GM23338 (cell line): ENCODE measurements around the gene PLD1.

Source experiments
- CREB1 ChIP-seq: fragments of 250-450 bp; sonication (Bioruptor Pico); IDR thresholded peaks from 2 replicates; pipeline ENCODE4 v1.5.0; 2020; ENCODE audit warnings: low read depth, mild to moderate bottlenecking, moderate library complexity
- CTCF ChIP-seq, 2 experiments: fragments of 200-600 bp in 1 of 2; sonication (generic) in 1 of 2; conservative IDR thresholded peaks; 2 replicates each; pipeline versions ENCODE4 v1.5.1 to v1.6.1; 2016 to 2017; ENCODE audit warnings: antibody characterized with exemption in 2 of 2, low read depth in 2 of 2, mild to moderate bottlenecking in 2 of 2, moderate library complexity in 1 of 2
- EZH2phosphoT487 ChIP-seq: fragments of 200-600 bp; sonication (generic); IDR thresholded peaks from one replicate; pipeline ENCODE4 v1.8.1; 2018; ENCODE audit warnings: antibody characterized with exemption; ENCODE audit not compliant: unreplicated experiment
- POLR2AphosphoS5 ChIP-seq: IDR thresholded peaks from 2 replicates; pipeline ENCODE4 v1.6.1; 2016; ENCODE audit warnings: antibody characterized with exemption, low read depth
- REST ChIP-seq: IDR thresholded peaks from one replicate; pipeline ENCODE4 v1.6.1; 2018; ENCODE audit warnings: antibody characterized with exemption; ENCODE audit not compliant: unreplicated experiment

DNA sequence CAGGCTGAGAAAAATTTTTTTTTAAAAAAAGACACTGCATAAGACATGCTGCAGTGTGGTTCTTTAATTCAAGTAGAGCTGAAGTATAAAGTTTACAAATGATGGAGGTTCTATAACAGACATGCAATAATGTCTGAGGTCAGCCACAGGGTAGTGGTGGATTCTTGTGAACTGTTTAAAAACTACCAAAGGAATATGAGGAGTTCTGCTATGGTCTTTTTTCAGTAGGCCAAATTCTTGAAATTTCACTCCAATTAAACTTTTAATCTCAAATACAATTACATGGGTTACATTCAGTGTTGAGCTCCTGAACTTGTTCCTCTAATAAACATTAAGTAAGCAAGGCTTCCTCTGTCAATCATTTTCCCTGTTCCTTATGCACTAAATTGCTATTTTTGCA lies 122.7 kb downstream of the PLD1 start:
- no peak for TF ChIP-seq EZH2phosphoT487
- no peak for TF ChIP-seq CTCF (conservative IDR thresholded peaks at IDR 0.05; ENCODE audit: low read depth in 2 of 2)
- no peak for TF ChIP-seq REST
- TF ChIP-seq POLR2AphosphoS5 = no peak
- TF ChIP-seq CREB1 (CRISPR knock-in tag) = no peak
